Fibroblast of villous mesenchyme (primary cell): ENCODE results near the gene C7. TPM values are rescaled to one million over a fixed set of nuclear protein-coding genes. Genes with fewer than 3 reads are reported as not detected.
A peak's percentile ranks its signal among the peaks of the same experiment; 100 is the strongest.
"Not testable (repeated sequence)": the region's sequence is repeated elsewhere in the genome, so short reads cannot be mapped to it uniquely, and the experiment has no call there.

ENCODE experiments used
- DNase-seq: peaks from one replicate; pipeline ENCODE4 v3.0.0-alpha.2; 2010; ENCODE audit warnings: low read depth
- H3K4me3 ChIP-seq: 2 replicates; pipeline ENCODE4 v1.5.1; 2011; ENCODE audit warnings: low read depth, mild to moderate bottlenecking, low read length
- CTCF ChIP-seq: IDR thresholded peaks from 2 replicates; pipeline ENCODE4 v1.5.1; 2012; ENCODE audit warnings: low read depth, mild to moderate bottlenecking, low read length; ENCODE audit not compliant: insufficient read depth
- total RNA-seq: library from RNA; depleted of rRNA; stranded (reverse); fragments of >200 nt; gene quantifications from 2 replicates; pipeline ENCODE4 v1.2.3, GENCODE V29; 2012

The C7 gene
- total RNA-seq, result under 0.01 TPM in 1 of 2 replicates, not detected in the other

- H3K4me3 ChIP-seq, result no peak within 1 kb of the TSS
These were observed at the start of gene C7 for GRCh38 chr5:40909264-40909663. TSS of gene C7 (plus strand) at chr5:40909497. CDS start at chr5:40909611, 114 bp downstream.

GRCh38 chr5:40860711-40861110 is 48.6 kb upstream of the C7 start:
- no peak for TF ChIP-seq CTCF
- no peak for DNase-seq
- H3K4me3 ChIP-seq, result no peak overlapping the region

More at GRCh38 chr5:40909264-40909663, at the start of gene C7:
- peak; percentile 41 for DNase-seq
- no peak for TF ChIP-seq CTCF

GRCh38 chr5:40865004-40865403 is 44.3 kb upstream of the C7 start:
- H3K4me3 ChIP-seq, DNase-seq: not testable (repeated sequence)

GRCh38 chr5:40866844-40867243 is 42.5 kb upstream of the C7 start:
- DNase-seq, result no peak
- H3K4me3 ChIP-seq, result no peak overlapping the region
- TF ChIP-seq CTCF, result no peak

- DNase-seq, result no peak
- no peak for TF ChIP-seq CTCF
- no peak overlapping the region for H3K4me3 ChIP-seq
These were observed 39.9 kb upstream of the C7 start for GRCh38 chr5:40869384-40869783.

- H3K4me3 ChIP-seq, result no peak overlapping the region
- DNase-seq, result no peak
- no peak for TF ChIP-seq CTCF
These were observed 38.1 kb upstream of the C7 start for GRCh38 chr5:40871177-40871576.

GRCh38 chr5:40872253-40872652 is 37.0 kb upstream of the C7 start:
- H3K4me3 ChIP-seq, DNase-seq: not testable (repeated sequence)

- H3K4me3 ChIP-seq, result no peak overlapping the region
- DNase-seq, result no peak
- TF ChIP-seq CTCF, result no peak
These were observed 35.9 kb upstream of the C7 start for GRCh38 chr5:40873286-40873880.
